ENCODE data around the gene CLCF1. TPM values are rescaled to one million over a fixed set of nuclear protein-coding genes. Genes with fewer than 3 reads are reported as not detected.

CLCF1 gene
- total RNA-seq, 3 donors from 2014 or later (not counting 1 experiment from before 2014, with no cell fraction given), result 9.8 to 13.4 (median 10.3) TPM

DNA sequence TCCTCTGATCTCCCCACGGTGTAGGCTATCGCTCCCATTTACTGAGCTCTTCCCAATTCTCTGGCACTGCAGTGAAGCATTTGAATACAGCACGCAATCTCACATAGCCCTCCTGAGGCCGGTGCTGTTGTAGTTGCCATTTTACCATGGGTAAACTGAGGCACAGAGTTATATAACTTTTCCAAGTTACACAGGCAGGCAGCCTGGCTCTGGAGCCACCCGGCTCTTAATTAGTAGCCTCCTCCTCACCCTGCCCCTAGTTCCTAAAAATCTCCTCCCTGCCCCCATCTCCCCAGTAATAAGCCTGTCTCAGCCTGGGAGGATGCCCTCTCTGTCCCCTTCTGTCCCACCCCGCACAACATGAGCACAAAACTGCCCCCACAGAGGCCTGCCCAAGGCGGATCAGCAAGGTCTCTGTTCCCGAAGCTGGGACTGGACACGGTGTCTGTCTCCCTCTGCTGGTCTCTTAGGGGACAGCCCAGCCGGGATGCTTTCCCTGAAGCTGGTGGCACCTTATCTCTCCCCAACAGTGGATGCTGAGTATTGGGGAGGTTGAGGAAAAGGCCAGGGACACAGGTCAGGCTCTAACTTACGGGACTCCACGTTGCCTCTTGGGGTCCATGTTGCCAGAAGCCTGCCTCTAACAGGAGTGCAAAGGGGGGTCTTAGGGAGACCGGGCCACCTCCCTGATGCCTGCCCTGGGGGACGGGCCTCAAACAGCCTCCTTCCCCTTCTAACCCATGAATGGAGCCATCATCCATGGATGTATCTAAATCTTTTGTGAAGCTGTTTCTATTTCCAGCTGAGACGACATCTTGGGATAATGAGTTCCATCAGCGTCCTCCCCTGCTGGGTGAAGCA, 9.1 kb upstream of the CLCF1 start:
- H3K4me3 Mint-ChIP-seq, result no peak overlapping the region
- no peaks in the 10 kb centered on the region for H3K9me3 Mint-ChIP-seq
- Histone ChIP-seq H3K36me3 (ENCODE audit: control insufficient read depth, insufficient read depth, low read length) (no peaks in the 10 kb centered on the region), H3K4me1 (ENCODE audit: control insufficient read depth, insufficient read depth, low read length) (peaks cover 24% of the 10 kb centered on the region), H3K27me3 (ENCODE audit: control insufficient read depth, insufficient read depth, low read length) (no peaks in the 10 kb centered on the region), H3K9me3 (ENCODE audit: control insufficient read depth, insufficient read depth, low read length) (no peaks in the 10 kb centered on the region), H3K27ac (ENCODE audit: low read length) (no peak overlapping the region), H3K4me3 (ENCODE audit: low read length) (no peak overlapping the region)
- H3K36me3 Mint-ChIP-seq, result no peaks in the 10 kb centered on the region
- TF ChIP-seq, protein P1, sequence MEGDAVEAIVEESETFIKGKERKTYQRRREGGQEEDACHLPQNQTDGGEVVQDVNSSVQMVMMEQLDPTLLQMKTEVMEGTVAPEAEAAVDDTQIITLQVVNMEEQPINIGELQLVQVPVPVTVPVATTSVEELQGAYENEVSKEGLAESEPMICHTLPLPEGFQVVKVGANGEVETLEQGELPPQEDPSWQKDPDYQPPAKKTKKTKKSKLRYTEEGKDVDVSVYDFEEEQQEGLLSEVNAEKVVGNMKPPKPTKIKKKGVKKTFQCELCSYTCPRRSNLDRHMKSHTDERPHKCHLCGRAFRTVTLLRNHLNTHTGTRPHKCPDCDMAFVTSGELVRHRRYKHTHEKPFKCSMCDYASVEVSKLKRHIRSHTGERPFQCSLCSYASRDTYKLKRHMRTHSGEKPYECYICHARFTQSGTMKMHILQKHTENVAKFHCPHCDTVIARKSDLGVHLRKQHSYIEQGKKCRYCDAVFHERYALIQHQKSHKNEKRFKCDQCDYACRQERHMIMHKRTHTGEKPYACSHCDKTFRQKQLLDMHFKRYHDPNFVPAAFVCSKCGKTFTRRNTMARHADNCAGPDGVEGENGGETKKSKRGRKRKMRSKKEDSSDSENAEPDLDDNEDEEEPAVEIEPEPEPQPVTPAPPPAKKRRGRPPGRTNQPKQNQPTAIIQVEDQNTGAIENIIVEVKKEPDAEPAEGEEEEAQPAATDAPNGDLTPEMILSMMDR (IDR thresholded peaks at IDR 0.05), result peak; percentile 93
- H3K4me1 Mint-ChIP-seq, result peaks cover 17 to 24% of the 10 kb centered on the region in 2 donors
- ATAC-seq, result peak; percentile 92 to 99 (median 97)
- intact Hi-C loops (cut with micrococcal nuclease), result loop anchor here (1.0 kb wide), 3 partner anchors 25 to 120 kb away; no protein-coding TSS in a partner anchor
- peak; percentile 81 to 92 for DNase-seq
- H3K27me3 Mint-ChIP-seq (ENCODE audit: low read depth in 2 of 2), result peaks cover 7 to 8% of the 10 kb centered on the region in 2 donors
- 52% methylated on average over 16 of the region's 16 CpGs for WGBS (ENCODE audit: insufficient coverage)
- peak overlapping the region; percentile 25 to 36 for H3K27ac Mint-ChIP-seq

DNA sequence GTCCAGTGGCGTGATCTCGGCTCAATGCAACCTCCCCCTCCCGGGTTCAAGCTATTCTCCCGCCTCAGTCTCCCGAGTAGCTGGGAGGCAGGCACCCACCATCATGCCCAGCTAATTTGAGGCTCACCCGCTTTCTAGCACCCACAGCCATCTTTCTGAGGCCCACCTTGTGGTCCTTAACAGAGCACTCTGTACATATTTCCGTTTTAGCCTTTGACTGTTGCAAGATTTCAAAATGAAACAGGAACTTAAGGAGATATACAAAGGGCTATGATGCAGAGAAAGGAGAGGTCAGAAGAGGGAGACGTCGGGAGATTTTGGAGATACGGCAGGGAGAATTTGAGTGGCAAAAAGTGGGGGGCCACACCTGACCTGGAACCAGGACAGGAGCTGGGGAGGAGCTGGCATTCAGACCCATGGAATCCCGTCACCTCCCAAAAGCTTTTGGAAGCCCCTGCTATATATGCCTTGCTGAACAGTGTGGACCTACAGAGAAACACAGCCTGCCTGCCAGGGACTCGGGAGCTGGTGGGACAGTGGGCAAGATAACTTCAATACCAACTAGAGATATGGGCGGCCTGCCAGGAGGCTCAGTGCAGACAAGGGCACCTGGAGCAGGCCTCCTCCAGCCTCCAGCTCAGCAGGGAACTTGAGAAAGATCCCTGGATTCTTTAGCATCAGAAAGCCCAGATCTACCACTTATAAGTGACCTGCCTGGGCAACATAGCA, 8.0 kb upstream of the CLCF1 start:
- Histone ChIP-seq H3K27ac (ENCODE audit: low read length) (peak overlapping the region; percentile 53), H3K4me1 (ENCODE audit: control insufficient read depth, insufficient read depth, low read length) (peaks cover 24% of the 10 kb centered on the region), H3K27me3 (ENCODE audit: control insufficient read depth, insufficient read depth, low read length) (no peaks in the 10 kb centered on the region), H3K36me3 (ENCODE audit: control insufficient read depth, insufficient read depth, low read length) (no peaks in the 10 kb centered on the region), H3K4me3 (ENCODE audit: low read length) (no peak overlapping the region), H3K9me3 (ENCODE audit: control insufficient read depth, insufficient read depth, low read length) (no peaks in the 10 kb centered on the region)
- intact Hi-C loops (cut with micrococcal nuclease), result no loop called here
- H3K9me3 Mint-ChIP-seq, result no peaks in the 10 kb centered on the region
- H3K36me3 Mint-ChIP-seq, result no peaks in the 10 kb centered on the region
- ATAC-seq (peak in 1 of 3 donors; percentile 60), DNase-seq (no peak)
- H3K4me1 Mint-ChIP-seq, result peaks cover 17 to 22% of the 10 kb centered on the region in 2 donors
- 55% methylated on average over 13 of the region's 13 CpGs for WGBS (ENCODE audit: insufficient coverage)
- TF ChIP-seq, protein P1 (IDR thresholded peaks at IDR 0.05), result no peak
- H3K27me3 Mint-ChIP-seq (ENCODE audit: low read depth in 2 of 2), result peaks cover 7 to 8% of the 10 kb centered on the region in 2 donors
- peak overlapping the region in 1 of 2 donors; percentile 47 for H3K27ac Mint-ChIP-seq
- H3K4me3 Mint-ChIP-seq, result peak overlapping the region; percentile 4

DNA sequence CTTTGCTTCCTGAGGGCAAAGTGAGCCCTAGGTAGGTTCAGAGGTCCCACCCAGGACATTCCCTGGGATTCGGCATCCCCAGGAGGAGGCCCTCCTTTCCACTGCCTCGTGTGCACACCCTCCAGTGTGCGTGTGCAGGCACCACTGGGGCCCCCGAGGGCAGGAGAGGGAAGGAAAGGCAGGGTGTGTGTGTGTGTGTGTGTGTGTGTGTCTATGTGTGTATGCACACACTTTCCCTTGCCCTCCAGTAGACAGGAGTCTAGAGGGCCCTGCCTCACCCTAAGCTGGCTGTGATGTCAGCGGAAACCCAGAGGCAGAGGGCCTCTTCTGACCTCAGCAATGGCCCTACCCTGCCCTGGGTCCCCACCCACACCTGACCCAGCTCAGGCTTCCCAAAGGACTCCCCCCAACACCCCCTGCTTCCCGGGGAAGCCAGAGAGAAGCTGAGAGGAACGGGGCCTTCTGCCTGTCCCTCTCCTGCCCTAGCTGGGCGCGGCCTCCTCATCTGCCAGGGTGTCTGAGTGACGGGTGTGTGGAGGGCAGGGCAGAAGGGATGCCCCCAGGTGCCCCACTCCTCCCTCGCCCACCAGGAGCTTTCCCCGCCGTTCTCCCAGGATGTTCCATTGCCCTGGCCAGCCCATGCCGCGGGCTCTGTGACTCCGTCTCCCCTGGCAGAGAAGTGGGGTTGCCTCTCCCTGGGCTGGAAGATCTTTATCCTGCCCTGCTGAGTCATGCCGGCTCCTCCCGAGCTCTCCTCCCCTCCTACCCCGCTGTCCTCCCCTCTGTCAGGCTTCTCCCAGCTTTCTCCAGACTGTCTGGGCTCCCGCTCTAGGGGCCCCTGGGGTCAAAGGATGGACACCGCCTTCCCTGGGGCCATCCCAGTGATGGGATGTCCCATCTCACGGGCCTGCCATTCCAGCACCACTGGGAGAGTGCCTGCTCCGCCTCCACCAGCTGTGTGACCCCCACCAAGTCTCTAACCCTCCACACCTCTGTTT, 6.0 kb upstream of the CLCF1 start:
- TF ChIP-seq, protein P1 (IDR thresholded peaks at IDR 0.05), result no peak
- Histone ChIP-seq H3K4me3 (ENCODE audit: low read length) (no peak overlapping the region), H3K9me3 (ENCODE audit: control insufficient read depth, insufficient read depth, low read length) (no peaks in the 10 kb centered on the region), H3K36me3 (ENCODE audit: control insufficient read depth, insufficient read depth, low read length) (no peaks in the 10 kb centered on the region), H3K4me1 (ENCODE audit: control insufficient read depth, insufficient read depth, low read length) (peaks cover 30% of the 10 kb centered on the region), H3K27ac (ENCODE audit: low read length) (no peak overlapping the region), H3K27me3 (ENCODE audit: control insufficient read depth, insufficient read depth, low read length) (no peaks in the 10 kb centered on the region)
- ATAC-seq, result no peak
- no peak overlapping the region for H3K27ac Mint-ChIP-seq
- DNase-seq, result no peak
- no peaks in the 10 kb centered on the region for H3K27me3 Mint-ChIP-seq (ENCODE audit: low read depth in 2 of 2)
- H3K4me1 Mint-ChIP-seq, result peaks cover 21 to 26% of the 10 kb centered on the region in 2 donors
- intact Hi-C loops (cut with micrococcal nuclease), result no loop called here
- H3K36me3 Mint-ChIP-seq, result no peaks in the 10 kb centered on the region
- no peak overlapping the region for H3K4me3 Mint-ChIP-seq
- 83% methylated on average over 22 of the region's 23 CpGs for WGBS (ENCODE audit: insufficient coverage)
- H3K9me3 Mint-ChIP-seq, result no peaks in the 10 kb centered on the region

All from natural killer cell (primary cell).